ENCODE data around the gene FURIN. TPM values are rescaled to one million over a fixed set of nuclear protein-coding genes. Genes with fewer than 3 reads are reported as not detected.

The FURIN gene
- total RNA-seq, 1 donor from 2014 or later = 8.3 TPM

DNA sequence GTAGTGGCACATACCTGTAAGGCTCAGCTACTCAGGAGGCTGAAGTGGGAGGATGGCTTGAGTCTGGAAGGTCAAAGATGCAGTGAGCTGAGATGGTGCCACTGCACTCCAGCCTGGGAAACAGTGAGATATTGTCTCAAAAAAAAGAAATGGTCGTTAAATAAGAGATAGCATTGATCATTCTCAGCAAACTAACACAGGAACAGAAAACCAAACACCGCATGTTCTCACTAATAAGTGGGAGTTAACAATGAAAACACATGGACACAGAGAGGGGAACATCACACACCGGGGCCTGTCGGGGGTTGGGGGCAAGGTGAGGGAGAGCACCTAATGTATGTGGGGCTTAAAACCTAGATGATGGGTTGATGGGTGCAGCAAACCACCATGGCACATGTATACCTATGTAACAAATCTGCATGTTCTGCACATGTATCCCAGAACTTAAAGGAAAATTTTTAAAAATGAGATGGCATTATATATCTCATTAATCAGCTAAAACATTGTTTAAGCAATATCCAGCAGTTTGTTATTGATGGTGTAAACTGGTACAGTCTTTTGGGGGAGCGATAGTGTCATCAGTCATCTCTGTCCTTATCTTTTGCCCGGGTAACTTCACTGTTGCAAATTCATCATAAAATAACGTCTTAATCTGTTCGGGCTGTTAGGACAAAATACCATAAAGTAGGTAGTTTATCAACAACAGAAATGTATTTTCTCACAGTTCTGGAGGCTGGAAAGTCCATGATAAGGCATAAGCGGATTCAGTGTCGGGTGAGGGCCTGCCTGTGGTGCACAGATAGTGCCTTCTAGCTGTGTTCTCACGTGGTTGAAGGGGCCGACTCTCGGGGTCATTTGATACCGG lies 33.0 kb downstream of the FURIN start:
- Histone ChIP-seq H3K9me3 (ENCODE audit: low read depth) (no peaks in the 10 kb centered on the region), H3K4me3 (peak overlapping the region; percentile 86), H3F3A (ENCODE audit: low read depth) (peaks cover 25% of the 10 kb centered on the region), H4K20me1 (ENCODE audit: low read depth) (peaks cover 4% of the 10 kb centered on the region), H3K79me2 (ENCODE audit: low read depth) (no peaks in the 10 kb centered on the region), H3K27me3 (peaks cover 33% of the 10 kb centered on the region), H2AFZ (replicated peaks) (no peak overlapping the region), H3K36me3 (no peaks in the 10 kb centered on the region), H3K27ac (no peak overlapping the region), H3K9ac (no peak overlapping the region), H3K4me2 (peak overlapping the region; percentile 79), H3K4me1 (peaks cover 16% of the 10 kb centered on the region)
- Mint-ChIP-seq H3K36me3 (peaks cover 11% of the 10 kb centered on the region), H3K4me3 (peak overlapping the region; percentile 91), H3K27me3 (ENCODE audit: insufficient read depth, low read depth) (peaks cover 4% of the 10 kb centered on the region), H3K4me1 (peaks cover 12% of the 10 kb centered on the region), H3K9me3 (no peaks in the 10 kb centered on the region), H3K27ac (peak overlapping the region; percentile 11)
- TF ChIP-seq EZH2 (IDR thresholded peaks at IDR 0.05) = no peak
- DNase-seq (ENCODE audit: low spot score) = peak; percentile 51

DNA sequence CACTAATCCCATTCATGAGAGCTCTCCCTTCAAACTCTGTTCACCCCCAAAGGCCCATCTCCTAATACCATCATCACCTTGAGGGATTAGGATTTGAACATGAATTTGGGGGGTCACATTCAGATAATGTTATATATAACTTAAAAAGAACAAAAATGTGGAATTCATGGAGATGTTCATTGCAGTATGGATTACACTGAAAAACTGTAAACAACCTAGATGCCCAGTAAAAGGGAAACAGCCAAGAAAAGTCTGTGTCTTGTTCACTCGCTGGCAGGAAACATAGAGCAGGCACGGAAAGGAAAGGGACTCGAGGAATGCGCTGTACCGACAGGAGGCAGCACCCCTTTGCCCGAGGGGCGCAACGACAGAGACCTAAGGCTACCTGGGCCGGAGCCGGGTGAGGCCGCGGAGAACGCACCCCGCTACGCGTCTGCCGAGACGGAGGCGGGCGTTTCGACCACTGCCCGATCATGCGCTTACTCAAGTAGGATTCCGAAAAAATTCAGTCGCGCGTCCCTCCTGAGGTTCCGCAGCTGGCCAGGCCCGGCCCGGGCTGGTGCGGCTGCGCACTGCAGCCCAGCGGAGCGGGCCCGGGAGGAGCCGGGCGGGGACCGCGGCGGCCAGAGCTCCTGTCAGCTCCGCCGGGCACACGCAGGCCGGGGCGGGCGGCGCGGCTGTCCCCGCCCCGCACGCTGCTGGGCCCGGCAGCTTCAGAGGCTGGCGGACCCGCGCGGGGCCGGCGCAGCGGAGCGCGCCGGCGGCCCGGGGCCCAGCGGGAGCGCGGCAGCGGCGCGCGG lies 33.9 kb downstream of the FURIN start:
- H3K4me3 Mint-ChIP-seq = peak overlapping the region; percentile 91
- H3K27me3 Mint-ChIP-seq (ENCODE audit: insufficient read depth, low read depth) = peaks cover 2% of the 10 kb centered on the region
- peak overlapping the region; percentile 48 for H2AFZ ChIP-seq (replicated peaks)
- peaks cover 11% of the 10 kb centered on the region for H3K36me3 Mint-ChIP-seq
- H3K27ac Mint-ChIP-seq = peak overlapping the region; percentile 11
- H3K79me2 ChIP-seq (ENCODE audit: low read depth) = no peaks in the 10 kb centered on the region
- peaks cover 33% of the 10 kb centered on the region for H3K27me3 ChIP-seq
- TF ChIP-seq, protein P1, sequence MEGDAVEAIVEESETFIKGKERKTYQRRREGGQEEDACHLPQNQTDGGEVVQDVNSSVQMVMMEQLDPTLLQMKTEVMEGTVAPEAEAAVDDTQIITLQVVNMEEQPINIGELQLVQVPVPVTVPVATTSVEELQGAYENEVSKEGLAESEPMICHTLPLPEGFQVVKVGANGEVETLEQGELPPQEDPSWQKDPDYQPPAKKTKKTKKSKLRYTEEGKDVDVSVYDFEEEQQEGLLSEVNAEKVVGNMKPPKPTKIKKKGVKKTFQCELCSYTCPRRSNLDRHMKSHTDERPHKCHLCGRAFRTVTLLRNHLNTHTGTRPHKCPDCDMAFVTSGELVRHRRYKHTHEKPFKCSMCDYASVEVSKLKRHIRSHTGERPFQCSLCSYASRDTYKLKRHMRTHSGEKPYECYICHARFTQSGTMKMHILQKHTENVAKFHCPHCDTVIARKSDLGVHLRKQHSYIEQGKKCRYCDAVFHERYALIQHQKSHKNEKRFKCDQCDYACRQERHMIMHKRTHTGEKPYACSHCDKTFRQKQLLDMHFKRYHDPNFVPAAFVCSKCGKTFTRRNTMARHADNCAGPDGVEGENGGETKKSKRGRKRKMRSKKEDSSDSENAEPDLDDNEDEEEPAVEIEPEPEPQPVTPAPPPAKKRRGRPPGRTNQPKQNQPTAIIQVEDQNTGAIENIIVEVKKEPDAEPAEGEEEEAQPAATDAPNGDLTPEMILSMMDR (IDR thresholded peaks at IDR 0.05) = peak; percentile 65
- no peak for TF ChIP-seq EZH2phosphoT487 (IDR thresholded peaks at IDR 0.05)
- no peak for TF ChIP-seq EZH2 (IDR thresholded peaks at IDR 0.05)
- H3K4me1 ChIP-seq = peaks cover 16% of the 10 kb centered on the region
- peaks cover 4% of the 10 kb centered on the region for H4K20me1 ChIP-seq (ENCODE audit: low read depth)
- no peak overlapping the region for H3K9ac ChIP-seq
- no peaks in the 10 kb centered on the region for H3K36me3 ChIP-seq
- H3K9me3 ChIP-seq (ENCODE audit: low read depth) = no peaks in the 10 kb centered on the region
- H3K4me3 ChIP-seq = peak overlapping the region; percentile 86
- DNase-seq (ENCODE audit: low spot score) = peak; percentile 91
- no peak overlapping the region for H3K27ac ChIP-seq
- H3K9me3 Mint-ChIP-seq = no peaks in the 10 kb centered on the region
- H3K4me2 ChIP-seq = peak overlapping the region; percentile 79
- H3K4me1 Mint-ChIP-seq = peaks cover 12% of the 10 kb centered on the region
- peaks cover 25% of the 10 kb centered on the region for H3F3A ChIP-seq (ENCODE audit: low read depth)

DNA sequence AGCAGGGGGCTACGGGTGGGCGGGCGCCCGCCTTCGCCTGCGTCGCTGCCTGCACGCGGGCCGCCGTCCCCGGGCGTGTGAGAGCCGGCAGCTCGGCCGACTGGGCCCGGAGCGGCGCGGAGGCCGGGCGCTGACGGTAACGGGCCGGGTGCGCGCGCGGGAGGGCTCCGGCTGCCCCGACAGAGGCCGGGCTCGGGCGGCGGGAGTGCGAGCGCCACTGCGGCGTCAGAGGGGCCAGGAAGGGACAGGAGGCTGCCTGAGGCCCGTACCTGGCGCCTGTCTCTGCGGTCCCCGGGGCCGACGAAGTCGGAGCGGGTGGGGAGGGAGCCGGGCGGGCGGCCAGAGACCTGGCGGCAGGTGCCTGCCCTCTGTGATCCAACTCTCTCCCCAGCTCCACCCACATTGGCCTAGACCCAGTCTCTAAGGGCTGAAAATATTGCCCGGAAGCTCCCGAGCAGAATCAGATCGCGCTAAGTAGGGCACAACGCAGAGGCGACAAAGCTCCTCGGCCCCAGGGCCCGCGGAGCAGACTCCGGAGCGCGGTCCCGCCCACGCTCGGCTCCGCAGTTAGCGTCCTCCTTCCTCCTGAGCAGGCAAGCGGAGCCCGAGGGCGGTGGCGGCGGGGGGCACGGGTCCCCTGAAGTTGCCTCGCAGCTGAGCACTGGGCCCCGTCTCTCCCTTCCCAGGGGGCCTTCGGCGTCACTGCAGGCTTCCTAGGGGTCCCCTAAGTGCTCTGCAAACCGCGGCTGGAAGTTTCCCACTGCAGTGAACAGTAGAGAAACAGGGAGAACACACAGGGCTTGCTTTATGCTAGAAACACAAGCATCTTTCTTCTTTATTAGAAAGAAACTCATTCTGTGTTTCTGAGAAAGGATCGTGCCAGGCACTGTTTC lies 34.7 kb downstream of the FURIN start, which contains the start of gene MAN2A2:
Gene MAN2A2 (plus strand): TSS at position 463 of the 893 bp plus-strand sequence. CDS start 906 bp downstream, outside the sequence.
- no peaks in the 10 kb centered on the region for H3K36me3 ChIP-seq
- DNase-seq (ENCODE audit: low spot score) = peak; percentile 73
- TF ChIP-seq, protein P1 (IDR thresholded peaks at IDR 0.05) = no peak
- peak; percentile 9 for TF ChIP-seq EZH2 (IDR thresholded peaks at IDR 0.05)
- H3K79me2 ChIP-seq (ENCODE audit: low read depth) = no peaks in the 10 kb centered on the region
- peaks cover 12% of the 10 kb centered on the region for H3K4me1 Mint-ChIP-seq
- H3K9me3 ChIP-seq (ENCODE audit: low read depth) = no peaks in the 10 kb centered on the region
- H3K27me3 Mint-ChIP-seq (ENCODE audit: insufficient read depth, low read depth) = peaks cover 2% of the 10 kb centered on the region
- H3K4me3 Mint-ChIP-seq = peak within 1 kb of the TSS; percentile 91
- H3K36me3 Mint-ChIP-seq = peaks cover 17% of the 10 kb centered on the region
- no peaks in the 10 kb centered on the region for H3K9me3 Mint-ChIP-seq
- peak within 1 kb of the TSS; percentile 99 for H2AFZ ChIP-seq (replicated peaks)
- no peak within 1 kb of the TSS for H3K27ac ChIP-seq
- H3K4me3 ChIP-seq = peak within 1 kb of the TSS; percentile 86
- peak within 1 kb of the TSS; percentile 44 for H3K9ac ChIP-seq
- H3K4me1 ChIP-seq = peaks cover 16% of the 10 kb centered on the region
- H3K4me2 ChIP-seq = peak within 1 kb of the TSS; percentile 89
- no peak within 1 kb of the TSS for H3K27ac Mint-ChIP-seq
- H4K20me1 ChIP-seq (ENCODE audit: low read depth) = peaks cover 4% of the 10 kb centered on the region
- H3K27me3 ChIP-seq = peaks cover 33% of the 10 kb centered on the region
- peaks cover 25% of the 10 kb centered on the region for H3F3A ChIP-seq (ENCODE audit: low read depth)
